GM12875 (cell line): ENCODE measurements around the gene FAM149B1.

Source experiments
- H3K4me3 ChIP-seq: one replicate; pipeline ENCODE4 v1.5.1; 2011; ENCODE audit warnings: low read depth, low read length, control low read depth
- CTCF ChIP-seq: IDR thresholded peaks from 2 replicates; pipeline ENCODE4 v1.5.1; 2011; ENCODE audit warnings: low read depth, mild to moderate bottlenecking, control low read depth, inconsistent platforms, low read length, moderate library complexity, borderline replicate concordance; ENCODE audit not compliant: insufficient read depth

Gene FAM149B1

GRCh38 chr10:73206385-73206784 is 38.5 kb downstream of the FAM149B1 start:
- no peak overlapping the region for H3K4me3 ChIP-seq
- TF ChIP-seq CTCF, result no peak

- TF ChIP-seq CTCF, result no peak
- no peak overlapping the region for H3K4me3 ChIP-seq
Observed at GRCh38 chr10:73207883-73208282, 40.0 kb downstream of the FAM149B1 start.

- no peak overlapping the region for H3K4me3 ChIP-seq
- TF ChIP-seq CTCF, result no peak
Observed at GRCh38 chr10:73209705-73210104, 41.8 kb downstream of the FAM149B1 start.

GRCh38 chr10:73210395-73211105 is 42.6 kb downstream of the FAM149B1 start:
- no peak overlapping the region for H3K4me3 ChIP-seq

DNA sequence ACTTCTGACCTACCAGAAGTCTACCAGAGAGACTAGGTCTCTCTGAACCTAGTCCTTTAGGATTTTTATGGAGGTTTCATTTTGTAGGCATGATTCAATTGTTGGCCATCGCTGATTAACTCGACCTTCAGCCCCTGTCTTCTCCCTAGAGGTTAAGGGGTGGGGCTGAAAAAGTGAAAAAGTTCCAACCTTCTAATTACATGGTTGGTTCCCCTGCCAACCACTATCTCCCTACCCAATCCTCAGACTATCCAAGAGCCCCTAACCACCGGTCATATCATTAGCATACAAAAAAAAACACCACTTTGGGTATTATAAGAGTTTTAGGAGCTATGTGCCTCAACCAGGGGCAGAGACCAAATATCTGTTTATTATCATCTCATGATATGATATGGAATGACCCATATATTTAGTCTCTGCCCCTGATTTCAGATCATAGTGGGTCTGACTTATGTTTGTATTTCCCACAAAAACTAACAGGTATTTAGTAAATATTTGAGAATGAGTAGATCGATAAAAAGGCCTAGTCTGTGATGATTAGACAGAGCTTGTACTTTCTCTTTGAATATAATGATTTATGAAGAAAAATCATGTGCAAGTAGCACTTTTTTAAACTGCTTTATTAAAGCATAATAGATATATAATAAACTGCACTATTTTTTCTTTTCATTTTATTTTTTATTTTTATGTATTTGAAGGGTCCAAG is 43.3 kb downstream of the FAM149B1 start:
- H3K4me3 ChIP-seq, result no peak overlapping the region
- no peak for TF ChIP-seq CTCF

More at GRCh38 chr10:73210395-73211105, 42.6 kb downstream of the FAM149B1 start:
- TF ChIP-seq CTCF, result no peak

GRCh38 chr10:73215749-73216148 is 47.8 kb downstream of the FAM149B1 start:
- no peak overlapping the region for H3K4me3 ChIP-seq
- no peak for TF ChIP-seq CTCF

DNA sequence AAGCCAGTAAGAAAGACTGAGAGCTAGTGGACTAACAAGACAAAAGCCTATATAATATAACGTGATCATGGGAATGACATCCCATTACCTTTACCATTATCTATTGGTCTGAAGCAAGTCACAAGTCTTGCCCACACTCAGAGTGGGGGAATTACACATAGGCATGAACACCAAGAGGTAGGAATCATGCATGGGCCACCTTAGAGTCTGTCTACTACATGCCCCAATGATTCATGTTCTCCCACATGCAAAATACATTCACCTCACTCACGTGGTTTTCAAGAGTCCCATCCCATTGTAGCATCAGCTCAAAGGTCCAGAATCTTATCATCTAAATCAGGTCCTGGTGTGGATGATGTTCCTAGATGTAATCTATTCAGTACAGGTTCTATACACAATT is 49.7 kb downstream of the FAM149B1 start:
- TF ChIP-seq CTCF, result no peak

More for the DNA sequence above, 49.7 kb downstream of the FAM149B1 start:
- H3K4me3 ChIP-seq, result no peak overlapping the region
